ENCODE data around the gene MAP1A. TPM values are rescaled to one million over a fixed set of nuclear protein-coding genes. Genes with fewer than 3 reads are reported as not detected.

Gene MAP1A
- total RNA-seq, 1 donor from 2014 or later, result 301 TPM

DNA sequence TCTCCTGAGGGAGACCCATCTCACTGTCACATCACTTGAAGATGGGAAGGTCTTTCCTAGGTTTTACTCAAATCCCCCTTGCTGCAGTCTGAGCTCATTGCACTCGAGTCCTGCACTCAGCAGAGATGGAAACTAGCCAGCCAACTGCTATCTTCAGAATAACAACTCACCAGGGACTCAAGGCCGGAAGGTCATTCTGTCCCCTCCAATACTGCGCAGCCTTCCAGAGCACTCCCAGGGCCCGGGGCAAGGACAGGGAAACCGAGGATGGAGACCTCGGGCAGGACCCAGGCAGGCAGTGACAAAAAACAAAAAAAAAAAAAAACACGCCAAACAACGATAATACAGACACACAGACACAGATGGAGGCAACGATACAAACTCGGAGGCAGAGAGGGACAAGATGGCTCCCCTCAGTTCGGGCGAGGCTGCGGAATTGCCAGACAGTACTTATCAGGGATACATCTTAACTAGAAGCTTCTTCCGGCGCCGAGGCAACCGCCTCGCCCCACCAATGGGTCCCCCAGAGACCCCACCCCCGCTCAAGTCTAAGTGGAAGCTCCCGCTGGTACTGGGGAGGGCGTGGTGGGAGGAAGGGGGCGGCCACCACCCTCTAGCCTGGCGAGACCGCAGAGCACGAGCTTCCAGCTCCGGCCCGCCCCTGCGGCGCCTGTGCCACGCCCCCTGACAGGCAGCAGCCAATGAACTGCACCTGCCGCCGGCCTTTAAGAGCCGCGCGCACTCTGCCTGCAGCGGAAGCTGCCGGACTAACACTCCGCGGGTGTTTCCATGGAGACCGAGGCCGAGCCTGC lies 7.0 kb upstream of the MAP1A start:
- Mint-ChIP-seq H3K4me3 (ENCODE audit: unreplicated experiment) (peak overlapping the region; percentile 98), H3K9me3 (ENCODE audit: unreplicated experiment) (peaks cover 12% of the 10 kb centered on the region), H3K4me1 (ENCODE audit: low read depth, unreplicated experiment) (peaks cover 43% of the 10 kb centered on the region), H3K36me3 (ENCODE audit: unreplicated experiment) (no peaks in the 10 kb centered on the region), H3K27ac (ENCODE audit: unreplicated experiment) (peak overlapping the region; percentile 98), H3K27me3 (ENCODE audit: unreplicated experiment) (peaks cover 13% of the 10 kb centered on the region)
- TF ChIP-seq, protein P1, sequence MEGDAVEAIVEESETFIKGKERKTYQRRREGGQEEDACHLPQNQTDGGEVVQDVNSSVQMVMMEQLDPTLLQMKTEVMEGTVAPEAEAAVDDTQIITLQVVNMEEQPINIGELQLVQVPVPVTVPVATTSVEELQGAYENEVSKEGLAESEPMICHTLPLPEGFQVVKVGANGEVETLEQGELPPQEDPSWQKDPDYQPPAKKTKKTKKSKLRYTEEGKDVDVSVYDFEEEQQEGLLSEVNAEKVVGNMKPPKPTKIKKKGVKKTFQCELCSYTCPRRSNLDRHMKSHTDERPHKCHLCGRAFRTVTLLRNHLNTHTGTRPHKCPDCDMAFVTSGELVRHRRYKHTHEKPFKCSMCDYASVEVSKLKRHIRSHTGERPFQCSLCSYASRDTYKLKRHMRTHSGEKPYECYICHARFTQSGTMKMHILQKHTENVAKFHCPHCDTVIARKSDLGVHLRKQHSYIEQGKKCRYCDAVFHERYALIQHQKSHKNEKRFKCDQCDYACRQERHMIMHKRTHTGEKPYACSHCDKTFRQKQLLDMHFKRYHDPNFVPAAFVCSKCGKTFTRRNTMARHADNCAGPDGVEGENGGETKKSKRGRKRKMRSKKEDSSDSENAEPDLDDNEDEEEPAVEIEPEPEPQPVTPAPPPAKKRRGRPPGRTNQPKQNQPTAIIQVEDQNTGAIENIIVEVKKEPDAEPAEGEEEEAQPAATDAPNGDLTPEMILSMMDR (IDR thresholded peaks at IDR 0.05; ENCODE audit: partially characterized antibody, unreplicated experiment), result peak; percentile 61
- DNase-seq, result peak; percentile 99

- TF ChIP-seq, protein P1 (IDR thresholded peaks at IDR 0.05; ENCODE audit: partially characterized antibody, unreplicated experiment), result peak; percentile 11
- peak overlapping the region; percentile 85 for H3K27ac Mint-ChIP-seq (ENCODE audit: unreplicated experiment)
- peaks cover 13% of the 10 kb centered on the region for H3K27me3 Mint-ChIP-seq (ENCODE audit: unreplicated experiment)
- no peaks in the 10 kb centered on the region for H3K36me3 Mint-ChIP-seq (ENCODE audit: unreplicated experiment)
- H3K9me3 Mint-ChIP-seq (ENCODE audit: unreplicated experiment), result peaks cover 14% of the 10 kb centered on the region
- DNase-seq, result peak; percentile 42
- H3K4me1 Mint-ChIP-seq (ENCODE audit: low read depth, unreplicated experiment), result peaks cover 48% of the 10 kb centered on the region
- peak overlapping the region; percentile 98 for H3K4me3 Mint-ChIP-seq (ENCODE audit: unreplicated experiment)
Measured at GRCh38 chr15:43511012-43511885, 6.2 kb upstream of the MAP1A start.

GRCh38 chr15:43513550-43513949 lies 3.9 kb upstream of the MAP1A start:
- H3K4me3 Mint-ChIP-seq (ENCODE audit: unreplicated experiment), result peak overlapping the region; percentile 73

DNA sequence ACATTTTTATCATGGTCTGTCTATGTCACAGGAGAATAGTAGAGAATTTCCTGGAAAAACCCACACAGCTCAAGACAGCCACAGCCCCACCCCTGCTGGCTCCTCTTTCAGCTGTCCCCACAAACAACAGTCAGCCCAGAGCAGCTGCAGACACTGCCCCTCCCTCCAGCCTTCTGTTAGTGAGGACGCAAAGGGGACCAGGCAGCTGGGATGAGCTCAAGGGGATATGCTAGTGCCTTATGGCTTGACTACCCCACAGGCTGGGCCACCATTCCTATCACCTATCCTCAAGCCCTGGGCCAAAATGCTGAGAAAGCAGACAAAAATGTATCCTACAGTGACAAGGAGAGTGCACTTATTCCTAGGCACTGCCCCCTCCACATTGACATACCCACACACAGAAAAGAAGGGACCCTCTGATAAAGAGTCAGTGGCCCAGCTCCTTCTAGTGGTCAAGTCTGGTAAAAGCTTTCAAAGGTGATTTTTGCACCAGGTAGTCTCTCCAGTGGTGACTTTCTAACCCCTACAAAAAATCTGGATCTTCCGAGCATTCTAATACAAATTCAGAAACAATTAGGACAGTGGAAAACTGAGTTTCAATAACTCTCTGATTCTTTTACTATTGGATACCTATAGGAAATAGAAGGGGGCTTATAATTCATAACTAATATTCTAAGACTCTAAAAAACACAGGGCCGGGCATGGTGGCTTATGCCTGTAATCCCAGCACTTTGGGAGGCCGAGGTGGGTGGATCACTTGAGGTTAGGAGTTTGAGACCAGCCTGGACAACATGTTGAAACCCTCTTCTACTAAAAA lies 3.0 kb upstream of the MAP1A start:
- Mint-ChIP-seq H3K36me3 (ENCODE audit: unreplicated experiment) (peaks cover 1% of the 10 kb centered on the region), H3K4me3 (ENCODE audit: unreplicated experiment) (peak overlapping the region; percentile 73), H3K4me1 (ENCODE audit: low read depth, unreplicated experiment) (peaks cover 49% of the 10 kb centered on the region), H3K27ac (ENCODE audit: unreplicated experiment) (peak overlapping the region; percentile 86), H3K9me3 (ENCODE audit: unreplicated experiment) (peaks cover 33% of the 10 kb centered on the region), H3K27me3 (ENCODE audit: unreplicated experiment) (peaks cover 26% of the 10 kb centered on the region)
- TF ChIP-seq, protein P1 (IDR thresholded peaks at IDR 0.05; ENCODE audit: partially characterized antibody, unreplicated experiment), result peak; percentile 80
- DNase-seq, result peak; percentile 70

More at GRCh38 chr15:43513550-43513949, 3.9 kb upstream of the MAP1A start:
- Mint-ChIP-seq H3K27me3 (ENCODE audit: unreplicated experiment) (peaks cover 21% of the 10 kb centered on the region), H3K27ac (ENCODE audit: unreplicated experiment) (peak overlapping the region; percentile 86), H3K9me3 (ENCODE audit: unreplicated experiment) (peaks cover 28% of the 10 kb centered on the region), H3K36me3 (ENCODE audit: unreplicated experiment) (no peaks in the 10 kb centered on the region), H3K4me1 (ENCODE audit: low read depth, unreplicated experiment) (peaks cover 51% of the 10 kb centered on the region)
- DNase-seq, result no peak
- TF ChIP-seq, protein P1 (IDR thresholded peaks at IDR 0.05; ENCODE audit: partially characterized antibody, unreplicated experiment), result no peak
